Prostate gland (tissue), 2 donors: ENCODE results near the gene MAP7D1. TPM values are rescaled to one million over a fixed set of nuclear protein-coding genes. Genes with fewer than 3 reads are reported as not detected.

Experiments
- DNase-seq: peaks from one replicate; pipeline ENCODE4 v3.0.0-alpha.2; 2019; ENCODE audit warnings: low spot score
- H3K27ac ChIP-seq, 2 donors: fragments of 200-600 bp; sonication (generic); 2 replicates each; pipeline ENCODE4 v1.5.1; 2017 to 2019
- H3K27me3 ChIP-seq: fragments of 200-600 bp; sonication (generic); replicated peaks from 2 replicates; pipeline ENCODE4 v1.5.1; 2019; ENCODE audit not compliant: insufficient read depth
- H3K36me3 ChIP-seq, 2 donors: fragments of 200-600 bp; sonication (generic); 1 replicate in 1 of 2; 2 replicates in 1 of 2; pipeline versions ENCODE4 v1.5.1 to v1.8.1; 2017 to 2019
- H3K4me1 ChIP-seq: fragments of 200-600 bp; sonication (generic); replicated peaks from 2 replicates; pipeline ENCODE4 v1.5.1; 2019
- H3K4me3 ChIP-seq, 2 donors: fragments of 200-600 bp; sonication (generic); 2 replicates each; pipeline ENCODE4 v1.5.1; 2017 to 2019
- H3K9me3 ChIP-seq: fragments of 200-600 bp; sonication (generic); 2 replicates; pipeline ENCODE4 v1.5.1; 2017
- POLR2A ChIP-seq: fragments of 450-650 bp; IDR thresholded peaks from one replicate; pipeline ENCODE4 v1.6.1; 2016; ENCODE audit warnings: antibody characterized with exemption, mild to moderate bottlenecking
- POLR2AphosphoS5 ChIP-seq: sonication (generic); formaldehyde crosslinking; IDR thresholded peaks from one replicate; pipeline ENCODE4 v1.6.1; 2017; ENCODE audit warnings: antibody characterized with exemption
- whole genome bisulfite sequencing: methylation state at CpG from one replicate; pipeline ENCODE4 v1.1.5; 2018; 5-methylcytosine and 5-hydroxymethylcytosine counted together
- intact Hi-C: fragments of 100-400 bp; cut with DNase I; formaldehyde crosslinking; loops from one replicate; pipeline ENCODE4 v1.14.2; 2022
- total RNA-seq, 2 donors: library from RNA; depleted of rRNA; stranded (reverse); fragments of >200 nt; gene quantifications; one replicate each; pipeline ENCODE4 v1.1.0, GENCODE V29; 2016
- TF ChIP-seq, protein P1 (sequence below), 4 experiments: fragments of 200-600 bp in 2 of 4; fragments of 450-650 bp in 2 of 4; sonication (generic) in 2 of 4; IDR thresholded peaks; 1 replicate in 3 of 4; 2 replicates in 1 of 4; pipeline ENCODE4 v1.5.1; 2016 to 2019; ENCODE audit warnings: antibody characterized with exemption in 4 of 4, mild to moderate bottlenecking in 2 of 4, moderate library complexity in 2 of 4

MAP7D1 gene
- total RNA-seq, 2 donors from 2014 or later: 97.3 to 132 TPM

DNA sequence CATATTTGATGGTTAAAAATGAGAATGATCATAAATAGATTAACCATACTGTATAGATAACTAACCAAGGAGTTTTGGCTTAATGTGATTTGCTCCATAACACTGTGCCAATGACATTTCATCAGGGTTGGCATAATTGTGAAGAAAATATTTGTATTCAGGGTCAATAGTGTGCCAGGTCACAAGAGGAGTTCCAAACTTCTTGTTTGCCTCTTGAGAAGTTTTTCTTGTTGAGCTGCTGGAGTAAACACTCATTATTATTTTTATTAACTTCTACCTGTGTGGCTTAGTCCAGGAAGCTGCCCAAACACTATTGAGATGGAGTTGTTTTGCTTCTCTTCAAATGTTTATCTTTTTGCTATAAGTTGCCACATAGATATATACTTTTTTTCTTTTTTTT is 7.5 kb downstream of the MAP7D1 start:
- Histone ChIP-seq H3K27me3 (no peaks in the 10 kb centered on the region), H3K27ac (peak overlapping the region; percentile 85 to 100), H3K36me3 (no peaks in the 10 kb centered on the region), H3K4me3 (no peak overlapping the region), H3K9me3 (no peaks in the 10 kb centered on the region), H3K4me1 (peaks cover 54% of the 10 kb centered on the region)
- intact Hi-C loops: no loop called here
- TF ChIP-seq POLR2A (no peak), POLR2AphosphoS5 (peak; percentile 90)
- DNase-seq: no peak

DNA sequence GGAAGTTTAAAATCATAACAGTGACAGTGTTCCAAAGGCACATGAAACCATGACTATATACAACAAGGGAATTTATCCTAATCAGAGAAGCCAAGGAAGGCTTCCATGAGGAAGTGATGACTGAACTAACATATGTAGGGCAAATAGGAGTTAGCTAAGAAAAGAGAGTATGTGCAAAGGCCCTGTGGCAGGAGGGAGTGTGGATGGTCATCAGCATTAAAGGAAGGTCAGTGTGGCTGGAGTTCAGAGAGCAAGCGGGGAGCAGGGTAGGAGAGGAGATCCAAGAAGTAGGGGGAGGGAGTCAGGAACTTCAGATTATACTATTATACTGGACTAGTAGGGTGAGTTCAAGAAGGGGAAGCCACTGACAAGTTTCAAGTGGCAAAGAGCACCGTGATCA is 8.4 kb downstream of the MAP7D1 start:
- no peak overlapping the region for H3K4me3 ChIP-seq
- DNase-seq: no peak
- no peaks in the 10 kb centered on the region for H3K36me3 ChIP-seq
- TF ChIP-seq, protein P1, sequence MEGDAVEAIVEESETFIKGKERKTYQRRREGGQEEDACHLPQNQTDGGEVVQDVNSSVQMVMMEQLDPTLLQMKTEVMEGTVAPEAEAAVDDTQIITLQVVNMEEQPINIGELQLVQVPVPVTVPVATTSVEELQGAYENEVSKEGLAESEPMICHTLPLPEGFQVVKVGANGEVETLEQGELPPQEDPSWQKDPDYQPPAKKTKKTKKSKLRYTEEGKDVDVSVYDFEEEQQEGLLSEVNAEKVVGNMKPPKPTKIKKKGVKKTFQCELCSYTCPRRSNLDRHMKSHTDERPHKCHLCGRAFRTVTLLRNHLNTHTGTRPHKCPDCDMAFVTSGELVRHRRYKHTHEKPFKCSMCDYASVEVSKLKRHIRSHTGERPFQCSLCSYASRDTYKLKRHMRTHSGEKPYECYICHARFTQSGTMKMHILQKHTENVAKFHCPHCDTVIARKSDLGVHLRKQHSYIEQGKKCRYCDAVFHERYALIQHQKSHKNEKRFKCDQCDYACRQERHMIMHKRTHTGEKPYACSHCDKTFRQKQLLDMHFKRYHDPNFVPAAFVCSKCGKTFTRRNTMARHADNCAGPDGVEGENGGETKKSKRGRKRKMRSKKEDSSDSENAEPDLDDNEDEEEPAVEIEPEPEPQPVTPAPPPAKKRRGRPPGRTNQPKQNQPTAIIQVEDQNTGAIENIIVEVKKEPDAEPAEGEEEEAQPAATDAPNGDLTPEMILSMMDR (IDR thresholded peaks at IDR 0.05): no peak
- TF ChIP-seq POLR2AphosphoS5 (no peak), POLR2A (no peak)
- no peaks in the 10 kb centered on the region for H3K9me3 ChIP-seq
- no peaks in the 10 kb centered on the region for H3K27me3 ChIP-seq
- peak overlapping the region; percentile 85 to 100 for H3K27ac ChIP-seq
- peaks cover 44% of the 10 kb centered on the region for H3K4me1 ChIP-seq
- 92% methylated on average over 2 of the region's 2 CpGs for WGBS
- intact Hi-C loops: no loop called here

DNA sequence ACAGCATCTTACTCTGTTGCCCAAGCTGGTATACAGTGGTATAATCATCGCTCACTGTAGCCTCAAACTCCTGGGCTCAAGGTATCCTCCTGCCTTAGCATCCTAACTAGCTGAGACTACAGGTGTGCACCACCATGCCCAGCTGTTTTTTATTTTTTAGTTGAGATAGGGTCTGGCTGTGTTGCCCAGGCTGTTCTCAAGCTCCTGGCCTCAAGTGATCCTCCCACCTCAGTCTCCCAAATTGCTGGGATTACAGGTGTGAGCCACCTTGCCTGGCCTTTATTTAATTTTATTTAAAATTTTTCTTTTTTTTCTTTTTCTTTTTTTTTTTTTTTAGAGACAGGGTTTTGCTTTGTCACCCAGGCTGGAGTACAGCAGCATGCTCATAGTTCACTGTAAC is 9.2 kb downstream of the MAP7D1 start:
- peak overlapping the region; percentile 85 to 100 for H3K27ac ChIP-seq
- no peaks in the 10 kb centered on the region for H3K27me3 ChIP-seq
- intact Hi-C loops: no loop called here
- no peak for DNase-seq
- H3K36me3 ChIP-seq: no peaks in the 10 kb centered on the region
- no peak for TF ChIP-seq POLR2A
- peaks cover 37% of the 10 kb centered on the region for H3K4me1 ChIP-seq
- WGBS: 92% methylated on average over 1 of the region's 1 CpG
- H3K9me3 ChIP-seq: no peaks in the 10 kb centered on the region
- no peak overlapping the region for H3K4me3 ChIP-seq

DNA sequence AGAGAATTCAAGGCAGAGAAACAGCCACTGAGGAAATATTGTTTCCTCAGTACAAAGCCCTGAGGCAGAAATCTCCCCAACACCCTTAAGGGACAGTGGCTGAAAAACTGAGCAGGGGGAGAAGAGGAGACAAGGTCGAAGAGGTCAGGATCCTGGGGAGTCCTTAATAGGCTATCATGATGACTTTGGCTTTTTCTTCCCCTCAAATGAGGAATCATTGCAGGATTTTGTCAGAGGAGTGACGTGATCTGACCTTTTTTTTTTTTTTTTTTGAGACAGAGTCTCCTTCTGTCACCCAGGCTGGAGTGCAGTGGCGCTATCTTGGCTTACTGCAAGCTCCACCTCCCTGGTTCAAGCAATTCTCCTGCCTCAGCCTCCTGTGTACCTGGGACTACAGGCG is 10.2 kb downstream of the MAP7D1 start:
- H3K27ac ChIP-seq: peak overlapping the region in 1 of 2 donors; percentile 34
- intact Hi-C loops: no loop called here
- peaks cover 27% of the 10 kb centered on the region for H3K4me1 ChIP-seq
- H3K9me3 ChIP-seq: no peaks in the 10 kb centered on the region
- TF ChIP-seq POLR2AphosphoS5 (no peak), POLR2A (no peak)
- TF ChIP-seq, protein P1 (IDR thresholded peaks at IDR 0.05): no peak
- 63% methylated on average over 4 of the region's 4 CpGs for WGBS
- H3K4me3 ChIP-seq: no peak overlapping the region
- H3K36me3 ChIP-seq: no peaks in the 10 kb centered on the region
- no peak for DNase-seq
- H3K27me3 ChIP-seq: no peaks in the 10 kb centered on the region

DNA sequence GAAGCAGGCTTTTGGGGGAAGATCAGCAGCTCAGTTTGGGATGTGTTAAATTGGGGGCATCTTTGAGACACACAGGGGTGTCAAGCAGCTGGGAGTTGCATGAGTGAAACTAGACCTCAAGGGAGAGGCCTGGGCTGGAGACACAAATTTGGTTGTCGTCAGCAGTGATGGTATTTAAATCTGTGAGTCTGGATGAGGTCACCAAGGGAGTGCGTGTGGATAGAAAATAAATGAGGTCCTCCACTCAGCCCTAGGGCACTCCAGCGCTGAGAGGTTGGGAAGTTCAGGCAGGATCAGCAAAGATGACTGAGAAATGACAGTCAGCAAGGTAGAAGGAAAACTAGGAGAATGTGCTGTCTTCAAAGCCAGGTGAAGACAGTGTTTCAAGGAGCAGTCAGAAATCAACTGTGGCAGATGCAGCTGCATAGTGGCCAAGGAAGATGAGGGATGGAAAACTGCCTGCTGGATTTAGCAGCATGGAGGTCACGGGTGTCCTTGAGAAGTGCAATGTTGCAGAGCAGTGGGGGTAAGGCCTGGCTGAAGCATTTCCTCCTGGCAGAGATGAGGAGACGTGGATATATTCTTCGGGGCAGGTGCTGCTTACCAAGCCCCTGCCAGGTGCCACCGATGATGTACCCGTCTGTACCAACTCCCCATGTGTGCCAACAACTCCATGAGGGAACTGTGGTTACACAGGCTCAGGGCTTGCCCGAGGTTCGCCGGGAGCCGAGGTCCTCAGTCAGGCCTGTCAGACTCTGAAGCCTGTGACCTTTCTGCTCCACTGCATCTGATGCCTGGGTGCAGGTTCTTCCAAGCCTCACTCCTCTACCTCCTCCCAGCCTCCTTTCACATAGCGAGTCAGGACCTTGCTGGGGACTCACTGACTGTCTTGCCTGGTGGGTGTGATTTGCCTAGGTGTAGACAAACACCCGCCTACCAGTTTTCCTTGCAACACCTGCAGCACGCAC is 11.3 kb downstream of the MAP7D1 start:
- peak overlapping the region in 1 of 2 donors; percentile 34 for H3K27ac ChIP-seq

More for the DNA sequence above, 11.3 kb downstream of the MAP7D1 start:
- Histone ChIP-seq H3K4me3 (no peak overlapping the region), H3K9me3 (no peaks in the 10 kb centered on the region), H3K36me3 (peaks cover 2 to 9% of the 10 kb centered on the region in 2 donors), H3K27me3 (no peaks in the 10 kb centered on the region), H3K4me1 (peaks cover 16% of the 10 kb centered on the region)
- intact Hi-C loops: no loop called here
- no peak for DNase-seq
- 86% methylated on average over 15 of the region's 15 CpGs for WGBS
- TF ChIP-seq POLR2AphosphoS5 (no peak), POLR2A (no peak)
- TF ChIP-seq, protein P1 (IDR thresholded peaks at IDR 0.05): no peak
